HepG2 (cell line): ENCODE data around the gene TUBAL3. TPM values are rescaled to one million over a fixed set of nuclear protein-coding genes. Genes with fewer than 3 reads are reported as not detected.

Experiments
- ARID5B ChIP-seq: IDR thresholded peaks from 2 replicates; pipeline ENCODE4 v1.4.0; 2020; ENCODE audit warnings: mild to moderate bottlenecking, missing genetic modification reagents
- HDAC2 ChIP-seq: sonication (generic); formaldehyde crosslinking; IDR thresholded peaks from 2 replicates; pipeline ENCODE4 v1.4.0; 2020; ENCODE audit warnings: missing genetic modification reagents
- HOXD1 ChIP-seq: sonication (generic); formaldehyde crosslinking; IDR thresholded peaks from 2 replicates; pipeline ENCODE4 v1.5.0; 2020; ENCODE audit warnings: missing genetic modification reagents
- MAX ChIP-seq: IDR thresholded peaks from 2 replicates; pipeline ENCODE4 v1.6.1; 2012; ENCODE audit warnings: inconsistent platforms
- NFYB ChIP-seq: sonication (generic); formaldehyde crosslinking; IDR thresholded peaks from 2 replicates; pipeline ENCODE4 v1.4.0; 2020; ENCODE audit warnings: missing genetic modification reagents
- PCBP2 ChIP-seq: fragments of 200-400 bp; formaldehyde crosslinking; optimal IDR thresholded peaks from 2 replicates; pipeline ENCODE3; 2018; ENCODE audit warnings: low read length, low read depth; ENCODE audit not compliant: poor library complexity, severe bottlenecking
- ZKSCAN5 ChIP-seq: sonication (generic); formaldehyde crosslinking; IDR thresholded peaks from 2 replicates; pipeline ENCODE4 v1.5.1; 2020; ENCODE audit warnings: mild to moderate bottlenecking, missing genetic modification reagents
- ZNF18 ChIP-seq: sonication (generic); formaldehyde crosslinking; IDR thresholded peaks from 2 replicates; pipeline ENCODE4 v1.8.0; 2022; ENCODE audit warnings: mild to moderate bottlenecking, missing genetic modification reagents; ENCODE audit not compliant: insufficient replicate concordance
- ZNF30 ChIP-seq: sonication (generic); formaldehyde crosslinking; IDR thresholded peaks from 2 replicates; pipeline ENCODE4 v1.5.0; 2020; ENCODE audit warnings: mild to moderate bottlenecking, missing genetic modification reagents
- ZNF597 ChIP-seq: sonication (generic); formaldehyde crosslinking; IDR thresholded peaks from 2 replicates; pipeline ENCODE4 v1.5.0; 2020; ENCODE audit warnings: missing genetic modification reagents
- ZNF687 ChIP-seq: sonication (generic); formaldehyde crosslinking; IDR thresholded peaks from 2 replicates; pipeline ENCODE4 v1.5.1; 2020; ENCODE audit warnings: mild to moderate bottlenecking, missing genetic modification reagents, moderate library complexity
- polyA plus RNA-seq, 8 experiments: library from polyadenylated mRNA; depleted of rRNA in 3 of 8; stranded (reverse) in 7 of 8; unstranded in 1 of 8; fragments of >200 nt; fragmentation: Illumina TruSeq in 4 of 8; extraction: Trizol in 4 of 8; gene quantifications; 2 replicates each; pipeline versions ENCODE4 v1.2.1 to v1.2.3, GENCODE V29; 2011 to 2016; ENCODE audit warnings: low read depth in 4 of 8, missing spikeins in 1 of 8, mixed read lengths in 1 of 8; ENCODE audit not compliant: insufficient read depth in 1 of 8
- total RNA-seq, 5 experiments: library from RNA; depleted of rRNA; stranded (reverse); fragments of >200 nt; fragmentation: Illumina TruSeq; extraction: Trizol; gene quantifications; 2 replicates each; pipeline ENCODE4 v1.2.3, GENCODE V29; 2016; ENCODE audit warnings: low read depth in 1 of 5
- TF ChIP-seq, protein P1 (sequence below): sonication (generic); formaldehyde crosslinking; IDR thresholded peaks from 2 replicates; pipeline ENCODE4 v1.5.0; 2020; ENCODE audit warnings: missing genetic modification reagents
- TF ChIP-seq, protein P2 (sequence below): sonication (generic); formaldehyde crosslinking; IDR thresholded peaks from 2 replicates; pipeline ENCODE4 v1.9.0; 2022; ENCODE audit warnings: missing genetic modification reagents, mild to moderate bottlenecking, borderline replicate concordance

The TUBAL3 gene
- total and polyA plus RNA-seq, 2 of the 13 experiments (the other 11 are each of a cell fraction or from before 2014, with no cell fraction given): 0.07 to 0.26 TPM

DNA sequence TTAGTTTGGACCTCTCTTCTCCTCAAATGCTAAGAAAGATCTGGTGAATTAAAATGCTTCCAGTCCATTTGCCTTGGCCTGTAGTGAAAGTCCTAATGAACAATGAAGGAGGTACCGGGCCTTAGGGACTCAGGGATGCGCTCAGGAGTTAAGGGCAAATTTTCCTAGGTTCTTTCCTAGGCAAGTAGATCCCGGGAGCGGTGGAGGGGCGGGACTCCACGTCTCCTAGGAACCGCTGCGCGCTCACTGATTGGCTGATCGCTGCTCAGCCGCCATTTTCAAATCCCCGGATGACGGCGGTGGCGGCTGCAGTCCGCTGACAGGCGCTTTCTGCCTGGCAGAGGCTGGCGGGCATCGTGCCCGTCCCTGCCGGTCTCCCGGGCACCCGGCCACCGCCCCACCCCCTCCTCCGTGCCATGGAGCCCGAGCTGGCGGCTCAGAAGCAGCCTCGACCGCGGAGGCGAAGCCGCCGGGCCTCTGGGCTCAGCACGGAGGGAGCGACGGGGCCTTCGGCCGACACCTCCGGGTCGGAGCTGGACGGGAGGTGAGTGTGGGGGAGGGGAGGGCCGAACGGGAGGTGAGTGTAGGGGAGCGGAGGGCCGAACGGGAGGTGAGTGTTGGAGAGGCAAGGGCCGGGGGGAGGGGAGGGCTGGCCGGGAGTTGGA is 7.8 kb upstream of the TUBAL3 start, which contains the start of gene NET1 (continued):
- peak; percentile 72 for TF ChIP-seq MAX
- peak; percentile 17; the same call in 1 of the 2 replicates for TF ChIP-seq ARID5B (CRISPR knock-in tag)
- TF ChIP-seq, protein P1, sequence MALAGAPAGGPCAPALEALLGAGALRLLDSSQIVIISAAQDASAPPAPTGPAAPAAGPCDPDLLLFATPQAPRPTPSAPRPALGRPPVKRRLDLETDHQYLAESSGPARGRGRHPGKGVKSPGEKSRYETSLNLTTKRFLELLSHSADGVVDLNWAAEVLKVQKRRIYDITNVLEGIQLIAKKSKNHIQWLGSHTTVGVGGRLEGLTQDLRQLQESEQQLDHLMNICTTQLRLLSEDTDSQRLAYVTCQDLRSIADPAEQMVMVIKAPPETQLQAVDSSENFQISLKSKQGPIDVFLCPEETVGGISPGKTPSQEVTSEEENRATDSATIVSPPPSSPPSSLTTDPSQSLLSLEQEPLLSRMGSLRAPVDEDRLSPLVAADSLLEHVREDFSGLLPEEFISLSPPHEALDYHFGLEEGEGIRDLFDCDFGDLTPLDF (CRISPR knock-in tag): 0 out of 2 replicates have a peak, but pooled peaks have one; percentile 36
- TF ChIP-seq, protein P2, sequence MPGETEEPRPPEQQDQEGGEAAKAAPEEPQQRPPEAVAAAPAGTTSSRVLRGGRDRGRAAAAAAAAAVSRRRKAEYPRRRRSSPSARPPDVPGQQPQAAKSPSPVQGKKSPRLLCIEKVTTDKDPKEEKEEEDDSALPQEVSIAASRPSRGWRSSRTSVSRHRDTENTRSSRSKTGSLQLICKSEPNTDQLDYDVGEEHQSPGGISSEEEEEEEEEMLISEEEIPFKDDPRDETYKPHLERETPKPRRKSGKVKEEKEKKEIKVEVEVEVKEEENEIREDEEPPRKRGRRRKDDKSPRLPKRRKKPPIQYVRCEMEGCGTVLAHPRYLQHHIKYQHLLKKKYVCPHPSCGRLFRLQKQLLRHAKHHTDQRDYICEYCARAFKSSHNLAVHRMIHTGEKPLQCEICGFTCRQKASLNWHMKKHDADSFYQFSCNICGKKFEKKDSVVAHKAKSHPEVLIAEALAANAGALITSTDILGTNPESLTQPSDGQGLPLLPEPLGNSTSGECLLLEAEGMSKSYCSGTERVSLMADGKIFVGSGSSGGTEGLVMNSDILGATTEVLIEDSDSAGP (CRISPR knock-in tag): peak; percentile 47; the same call in 1 of the 2 replicates
- TF ChIP-seq HDAC2 (CRISPR knock-in tag): peak; percentile 44; the same call in 1 of the 2 replicates
- no peak for TF ChIP-seq ZNF597
- peak; percentile 81 for TF ChIP-seq ZNF687 (CRISPR knock-in tag)
- no peak for TF ChIP-seq PCBP2
- TF ChIP-seq ZNF18 (CRISPR knock-in tag): no peak
- 0 out of 2 replicates have a peak, but pooled peaks have one; percentile 24 for TF ChIP-seq HOXD1
- TF ChIP-seq NFYB (CRISPR knock-in tag): peak; percentile 87
- peak; percentile 96 for TF ChIP-seq ZKSCAN5 (CRISPR knock-in tag)
- no peak for TF ChIP-seq ZNF30 (CRISPR knock-in tag)
